HG03025 (cell line): Measurements from ENCODE around the gene ZRANB1.

Experiments
- ATAC-seq: cut with Tn5 transposase; IDR thresholded peaks from one replicate; pipeline ENCODE4 v1.9.1; 2021; ENCODE audit warnings: mild to moderate bottlenecking, moderate library complexity; ENCODE audit not compliant: unreplicated experiment, low FRiP score

ZRANB1 gene

GRCh38 chr10:124992462-124993344 is 50.8 kb downstream of the ZRANB1 start:
- ATAC-seq: no peak

- no peak for ATAC-seq
Measured at GRCh38 chr10:124993345-124993708, 51.4 kb downstream of the ZRANB1 start.

DNA sequence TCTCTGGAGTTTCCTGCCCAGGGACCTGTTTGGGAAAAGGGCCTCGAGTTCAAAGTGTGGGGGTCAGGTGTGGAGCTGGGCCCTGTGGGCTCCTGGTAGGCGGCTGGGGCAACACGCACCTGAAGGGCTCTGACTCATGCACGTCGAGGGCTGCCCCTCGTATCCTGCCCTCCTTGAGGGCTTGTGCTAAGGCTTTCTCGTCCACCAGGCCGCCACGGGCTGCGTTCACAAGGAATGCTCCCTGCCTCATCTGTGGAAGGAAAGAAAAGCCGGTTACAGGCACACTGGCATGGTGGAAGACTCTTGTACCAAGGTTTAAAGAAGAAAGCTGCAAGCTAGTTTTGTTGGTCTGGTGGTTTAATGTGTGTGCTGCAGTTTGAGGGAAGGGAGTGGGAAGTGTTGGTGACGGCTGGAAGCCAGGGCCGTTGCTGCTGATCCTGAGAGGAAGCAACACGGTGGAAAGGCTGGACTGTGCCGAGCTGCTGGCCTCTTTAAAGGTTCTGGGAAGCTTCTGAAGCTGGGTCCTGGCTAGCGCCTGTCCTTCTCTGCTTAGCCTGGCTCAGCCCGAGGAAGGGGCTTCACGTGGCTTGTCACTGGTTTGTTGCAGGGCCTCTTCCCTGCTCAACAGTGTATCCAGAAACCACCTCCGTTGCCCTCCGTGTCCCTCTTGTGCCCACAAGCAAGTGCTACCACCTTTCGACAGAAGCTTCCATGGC is 52.0 kb downstream of the ZRANB1 start:
- no peak for ATAC-seq

DNA sequence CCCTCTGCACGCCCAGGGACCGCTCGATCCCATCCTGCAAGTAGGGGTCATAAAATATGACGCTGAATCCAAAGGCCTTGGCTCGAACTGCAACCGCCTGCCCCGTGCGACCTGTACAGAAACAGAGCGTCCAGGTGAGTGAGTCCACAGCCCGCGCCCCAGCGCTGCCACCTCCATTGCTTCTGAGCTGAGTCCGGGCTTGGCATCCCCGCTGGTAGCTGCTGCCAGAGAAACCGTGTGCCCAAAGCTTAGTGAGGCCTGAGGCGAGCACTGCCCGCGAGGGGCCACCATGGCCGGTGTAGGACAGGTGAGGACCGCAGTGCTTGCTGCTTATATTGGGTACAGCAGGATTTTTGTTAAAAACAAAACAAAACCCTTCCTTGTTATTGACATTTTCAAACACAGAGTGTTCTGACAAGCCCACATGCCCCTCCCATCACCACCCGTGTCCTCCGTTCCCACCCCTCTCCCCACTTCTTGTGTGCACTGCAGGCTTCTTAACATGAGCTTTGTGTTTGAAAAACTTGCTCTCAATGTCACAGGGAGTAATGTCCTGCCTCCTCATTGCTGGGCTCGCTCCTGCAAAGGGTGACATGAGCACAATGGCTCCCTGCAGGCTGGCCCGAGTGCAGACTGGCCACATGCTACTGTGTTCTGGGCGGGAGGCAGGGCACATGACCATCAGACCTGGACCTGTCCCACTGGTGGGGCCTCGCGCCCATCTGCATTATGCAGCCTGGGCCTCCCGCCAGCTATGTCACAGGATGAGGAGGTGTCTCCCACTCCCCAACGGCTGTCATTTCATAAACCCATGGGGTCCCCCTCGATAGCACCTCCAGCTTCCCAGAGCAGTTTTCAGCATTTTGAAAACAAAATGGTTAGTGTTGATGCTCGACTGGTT is 52.9 kb downstream of the ZRANB1 start:
- no peak for ATAC-seq

DNA sequence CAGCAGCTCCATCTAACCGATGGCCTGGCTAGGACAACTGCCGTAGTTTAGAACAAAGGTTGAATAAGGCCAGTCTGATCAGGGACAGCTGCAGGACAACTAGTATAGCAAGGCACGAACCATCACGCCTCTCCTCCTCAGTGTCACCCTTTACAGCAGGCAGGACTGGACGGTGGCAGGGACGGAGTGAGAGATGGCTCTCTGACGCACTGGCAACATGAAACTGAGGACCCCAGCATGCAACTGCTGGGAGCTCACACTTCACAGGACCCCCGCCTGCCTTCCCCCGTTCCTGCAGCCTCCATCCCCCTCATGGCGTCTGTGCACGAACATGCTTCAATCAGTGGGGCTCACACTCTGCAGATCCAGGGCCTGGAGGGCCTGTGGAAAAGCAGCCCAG is 53.7 kb downstream of the ZRANB1 start:
- no peak for ATAC-seq

DNA sequence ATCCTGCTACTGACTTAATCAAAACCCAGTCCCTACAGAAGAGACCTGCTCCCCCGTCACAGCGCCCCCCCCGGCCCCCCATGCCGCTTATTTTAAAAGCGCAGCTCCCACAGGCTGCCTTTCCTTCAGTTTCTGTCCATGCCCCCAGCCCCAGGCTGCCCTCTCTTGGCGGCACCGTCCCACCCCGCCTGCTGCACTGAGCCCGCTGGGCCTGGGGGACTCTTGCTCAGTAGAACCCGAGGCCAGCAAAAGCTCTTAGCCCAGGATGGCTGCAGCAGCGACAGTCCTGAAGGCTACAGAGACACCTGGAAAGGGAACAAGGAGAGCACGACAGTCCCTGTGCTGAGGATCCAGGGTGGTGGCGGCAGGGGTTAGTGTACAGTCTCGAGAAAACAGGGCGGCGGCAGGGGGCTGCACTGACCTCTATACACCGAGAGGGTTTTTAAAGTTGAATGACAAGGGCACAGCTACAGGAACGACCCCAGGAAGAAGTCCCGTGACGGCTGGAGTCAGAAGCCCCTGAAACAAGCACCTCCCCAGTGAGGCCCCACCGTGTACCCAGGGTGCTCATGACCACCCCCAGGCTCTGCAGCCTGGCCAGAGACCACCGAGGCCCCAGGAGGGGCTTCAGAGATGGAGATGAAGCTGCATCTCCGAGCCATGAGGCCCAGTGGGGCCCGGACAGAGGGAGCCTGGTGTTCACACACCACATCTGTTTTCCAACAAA is 54.4 kb downstream of the ZRANB1 start:
- no peak for ATAC-seq

DNA sequence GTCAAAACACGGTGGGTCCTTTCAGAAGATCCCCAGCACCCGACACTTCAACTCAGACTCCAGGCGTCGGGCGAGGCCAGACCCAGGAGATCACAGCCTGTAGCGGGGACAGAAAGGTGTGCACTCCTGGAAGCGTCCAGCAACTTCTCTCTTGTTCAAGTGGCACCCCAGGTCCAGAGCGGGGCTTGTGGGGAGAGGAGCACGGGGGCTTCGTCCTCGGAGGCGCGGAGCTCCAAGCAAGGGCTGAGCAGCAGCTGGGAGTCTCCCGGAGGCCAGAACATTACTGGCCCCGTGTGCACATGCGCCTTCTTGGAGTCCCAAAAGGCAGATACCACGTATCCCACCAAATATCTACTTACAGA is 54.9 kb downstream of the ZRANB1 start:
- ATAC-seq: no peak

GRCh38 chr10:124997306-124997705 is 55.4 kb downstream of the ZRANB1 start:
- ATAC-seq: no peak

GRCh38 chr10:124997771-124998623 is 56.1 kb downstream of the ZRANB1 start:
- no peak for ATAC-seq

GRCh38 chr10:124998624-124999291 is 56.8 kb downstream of the ZRANB1 start:
- no peak for ATAC-seq

DNA sequence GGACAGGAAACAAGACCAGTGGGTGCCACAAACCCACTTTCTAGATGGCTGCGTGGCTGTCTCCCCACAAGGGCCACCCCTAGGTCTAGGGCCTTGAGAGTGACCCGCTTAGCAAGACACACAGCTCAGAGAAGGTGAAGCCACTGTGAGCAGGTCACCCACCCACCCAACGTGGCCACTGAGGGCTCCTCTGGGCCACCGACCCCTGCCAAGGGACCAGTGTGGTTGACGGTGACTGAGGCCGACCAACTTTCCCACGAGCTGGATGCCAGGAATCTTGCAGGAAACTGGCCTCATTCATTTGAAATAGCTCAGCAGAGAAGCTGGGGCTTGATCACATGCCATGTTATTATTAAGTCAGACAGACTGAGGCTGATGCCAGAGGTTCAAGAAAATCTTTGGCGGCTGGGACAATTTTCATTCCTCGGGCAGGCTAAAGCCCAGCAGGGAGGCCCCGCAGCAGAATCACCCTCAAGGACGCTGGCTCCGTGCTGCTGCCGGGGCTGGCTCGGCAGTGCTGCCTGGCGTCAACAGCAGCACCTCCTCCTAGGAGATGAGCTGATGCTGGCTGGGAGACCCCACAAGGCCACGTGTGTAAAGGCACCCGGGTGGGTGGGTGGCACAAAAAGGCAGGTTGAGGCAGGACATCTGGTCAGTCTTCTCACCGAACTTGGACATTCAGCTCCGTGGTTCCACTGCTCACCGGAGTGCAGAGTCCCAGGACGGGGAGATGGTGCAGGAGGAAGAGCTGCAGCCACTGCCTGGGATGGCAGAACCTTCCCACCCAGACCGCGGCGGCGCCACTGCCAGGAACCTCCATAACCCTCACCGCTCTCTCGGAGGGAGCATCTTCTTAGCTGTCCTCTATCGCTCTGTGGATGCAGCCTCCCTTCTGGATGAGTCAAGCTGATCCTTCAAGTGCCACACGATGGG is 57.8 kb downstream of the ZRANB1 start:
- no peak for ATAC-seq

DNA sequence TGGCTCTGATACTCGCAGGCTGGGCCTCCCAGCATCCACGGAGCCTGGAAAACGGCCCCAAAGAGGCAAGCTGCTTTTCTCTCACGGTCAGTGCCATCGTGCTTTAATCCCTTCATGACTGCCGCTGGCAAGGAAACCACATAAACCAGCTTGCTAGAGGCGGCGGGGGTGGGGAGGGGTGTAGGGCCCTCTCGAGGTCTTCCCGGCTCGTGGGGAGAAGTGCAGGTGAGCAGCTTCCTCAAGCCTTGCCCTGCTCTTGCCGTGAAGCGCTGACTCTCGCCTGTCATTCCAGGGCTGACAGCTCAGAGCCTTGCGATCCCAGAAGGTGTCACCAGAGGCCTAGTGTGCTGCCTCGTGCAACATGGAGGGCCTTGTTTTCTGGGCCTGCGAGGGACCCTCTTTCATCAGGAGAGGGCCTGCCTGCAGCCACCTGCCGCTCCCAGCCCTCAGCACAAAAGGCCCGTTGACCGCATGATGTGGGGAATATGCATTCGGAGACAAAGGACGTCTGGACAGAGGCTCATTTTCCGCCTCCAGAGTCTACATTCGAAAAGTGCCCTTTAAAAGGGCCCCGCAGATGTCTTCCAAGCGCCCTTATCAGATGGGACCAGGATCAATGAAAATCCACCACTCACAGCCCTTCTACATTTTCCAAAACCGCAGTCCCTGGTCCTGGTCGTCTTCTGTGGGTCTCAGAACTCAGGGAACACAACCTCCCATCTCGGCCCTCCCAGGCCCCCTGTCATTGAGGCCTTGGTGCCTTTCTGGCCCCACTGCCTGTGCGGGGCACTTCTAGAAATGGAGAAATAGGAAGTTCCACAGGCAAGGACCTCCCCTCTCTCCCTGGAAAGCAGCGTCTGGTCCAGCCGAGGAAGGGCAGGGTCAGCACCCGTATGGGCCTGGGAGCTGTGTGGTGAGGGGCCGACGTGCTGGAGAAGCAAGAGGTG is 58.7 kb downstream of the ZRANB1 start:
- no peak for ATAC-seq

DNA sequence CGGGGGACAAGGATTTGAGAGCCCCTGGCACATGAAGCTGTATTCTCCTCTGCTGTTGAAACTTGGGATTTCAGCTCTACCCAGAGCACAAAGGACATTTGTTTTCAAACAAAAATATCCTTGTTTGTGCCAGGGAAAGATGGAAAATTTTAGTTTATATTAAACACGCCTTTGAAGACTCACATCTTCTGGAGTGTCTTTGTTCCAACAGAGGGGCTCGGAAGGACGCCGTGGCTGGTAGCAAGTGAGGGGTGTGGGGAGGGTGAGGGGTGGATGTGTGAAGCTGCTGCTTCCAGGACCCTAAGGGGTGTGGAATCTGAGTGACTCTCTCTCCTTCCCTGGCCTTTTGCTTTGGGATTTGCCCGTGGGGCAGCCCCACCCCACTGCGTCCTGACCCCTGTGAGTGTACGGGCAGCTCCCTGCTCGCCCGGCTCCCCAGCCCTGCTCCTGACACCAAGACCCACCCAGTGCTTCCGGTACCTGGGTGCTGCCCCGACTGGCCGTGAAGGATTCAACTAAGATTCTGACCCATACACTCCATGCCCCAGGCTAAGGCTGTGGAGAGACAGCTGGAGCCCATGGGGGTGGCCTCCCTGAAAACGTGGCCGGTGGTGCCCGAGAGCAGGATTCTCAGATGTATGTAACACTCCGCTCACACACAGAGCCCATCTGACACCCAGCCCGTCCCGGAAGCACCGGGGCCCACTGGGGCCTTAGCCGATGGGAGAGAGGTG is 59.6 kb downstream of the ZRANB1 start:
- ATAC-seq: no peak

GRCh38 chr10:125002047-125002422 is 60.1 kb downstream of the ZRANB1 start:
- no peak for ATAC-seq

- ATAC-seq: no peak
Measured at GRCh38 chr10:125002423-125003145, 60.7 kb downstream of the ZRANB1 start.
